Measurements from ENCODE around the gene SFTA2. TPM values are rescaled to one million over a fixed set of nuclear protein-coding genes. Genes with fewer than 3 reads are reported as not detected.
"Not testable (repeated sequence)": the region's sequence is repeated elsewhere in the genome, so short reads cannot be mapped to it uniquely, and the experiment has no call there.

The SFTA2 gene
- total RNA-seq, 1 experiment from 2014 or later = not detected

DNA sequence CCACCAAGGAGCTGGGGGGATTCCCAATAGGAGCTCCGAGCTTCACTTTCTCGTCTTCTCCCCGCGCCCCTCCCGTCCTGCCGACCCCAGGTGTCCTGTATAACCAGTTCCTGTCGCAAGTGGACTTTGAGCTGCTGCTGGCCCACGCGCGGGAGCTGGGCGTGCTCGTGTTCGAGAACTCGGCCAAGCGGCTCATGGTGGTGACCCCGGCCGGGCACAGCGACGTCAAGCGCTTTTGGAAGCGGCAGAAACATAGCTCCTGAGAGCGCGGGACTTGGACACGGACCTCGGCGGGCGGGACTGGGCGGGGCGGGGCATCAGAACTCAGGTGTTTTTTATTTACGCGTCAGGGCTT, 18.3 kb downstream of the SFTA2 start:
- H3K27me3 Mint-ChIP-seq (ENCODE audit: insufficient read depth, unreplicated experiment) = no peaks in the 10 kb centered on the region
- H3K9me3 Mint-ChIP-seq (ENCODE audit: unreplicated experiment) = no peaks in the 10 kb centered on the region

GRCh38 chr6:30912746-30913520, 19.0 kb downstream of the SFTA2 start:
- peaks cover 31% of the 10 kb centered on the region for H3K36me3 Mint-ChIP-seq (ENCODE audit: insufficient read depth, unreplicated experiment)
- no peak overlapping the region for H3K27ac Mint-ChIP-seq (ENCODE audit: low read depth, unreplicated experiment)
- POLR2A ChIA-PET = interaction anchor here (0.7 to 5.4 kb wide), 14 partner anchors 11 to 222 kb away, joined by 3 to 100 read pairs (median 5); partner anchors contain the start of genes DDR1, NRM and PSORS1C1
- TF ChIP-seq, protein P1, sequence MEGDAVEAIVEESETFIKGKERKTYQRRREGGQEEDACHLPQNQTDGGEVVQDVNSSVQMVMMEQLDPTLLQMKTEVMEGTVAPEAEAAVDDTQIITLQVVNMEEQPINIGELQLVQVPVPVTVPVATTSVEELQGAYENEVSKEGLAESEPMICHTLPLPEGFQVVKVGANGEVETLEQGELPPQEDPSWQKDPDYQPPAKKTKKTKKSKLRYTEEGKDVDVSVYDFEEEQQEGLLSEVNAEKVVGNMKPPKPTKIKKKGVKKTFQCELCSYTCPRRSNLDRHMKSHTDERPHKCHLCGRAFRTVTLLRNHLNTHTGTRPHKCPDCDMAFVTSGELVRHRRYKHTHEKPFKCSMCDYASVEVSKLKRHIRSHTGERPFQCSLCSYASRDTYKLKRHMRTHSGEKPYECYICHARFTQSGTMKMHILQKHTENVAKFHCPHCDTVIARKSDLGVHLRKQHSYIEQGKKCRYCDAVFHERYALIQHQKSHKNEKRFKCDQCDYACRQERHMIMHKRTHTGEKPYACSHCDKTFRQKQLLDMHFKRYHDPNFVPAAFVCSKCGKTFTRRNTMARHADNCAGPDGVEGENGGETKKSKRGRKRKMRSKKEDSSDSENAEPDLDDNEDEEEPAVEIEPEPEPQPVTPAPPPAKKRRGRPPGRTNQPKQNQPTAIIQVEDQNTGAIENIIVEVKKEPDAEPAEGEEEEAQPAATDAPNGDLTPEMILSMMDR (IDR thresholded peaks at IDR 0.05; ENCODE audit: unreplicated experiment) = no peak
- CTCF ChIA-PET = interaction anchor here (0.5 to 21.4 kb wide), 26 partner anchors 10 to 234 kb away, joined by 3 to 749 read pairs (median 5); partner anchors contain the start of genes DDR1, MUCL3, PSORS1C1 and SFTA2
- intact Hi-C loops (cut with micrococcal nuclease) = no loop called here
- peaks cover 32% of the 10 kb centered on the region for H3K4me1 Mint-ChIP-seq (ENCODE audit: insufficient read depth, unreplicated experiment)
- no peaks in the 10 kb centered on the region for H3K27me3 Mint-ChIP-seq (ENCODE audit: insufficient read depth, unreplicated experiment)
- no peak for DNase-seq (ENCODE audit: unreplicated experiment)
- no peaks in the 10 kb centered on the region for H3K9me3 Mint-ChIP-seq (ENCODE audit: unreplicated experiment)
- peak overlapping the region; percentile 13 for H3K4me3 Mint-ChIP-seq (ENCODE audit: unreplicated experiment)
- TSS peak; percentile 31 for BruUV-seq (replicated peaks)

More for the DNA sequence above, 18.3 kb downstream of the SFTA2 start:
- Mint-ChIP-seq H3K4me3 (ENCODE audit: unreplicated experiment) (peak overlapping the region; percentile 77), H3K4me1 (ENCODE audit: insufficient read depth, unreplicated experiment) (peaks cover 25% of the 10 kb centered on the region), H3K27ac (ENCODE audit: low read depth, unreplicated experiment) (peak overlapping the region; percentile 92), H3K36me3 (ENCODE audit: insufficient read depth, unreplicated experiment) (peaks cover 39% of the 10 kb centered on the region)
- TF ChIP-seq, protein P1 (IDR thresholded peaks at IDR 0.05; ENCODE audit: unreplicated experiment) = peak; percentile 24
- DNase-seq (ENCODE audit: unreplicated experiment) = no peak
- intact Hi-C loops (cut with micrococcal nuclease) = loop anchor here (1.0 kb wide), 1 partner anchor 85 kb away; no protein-coding TSS in a partner anchor
- no TSS peak for BruUV-seq (replicated peaks)
- ChIA-PET POLR2A (interaction anchor here (0.6 to 5.4 kb wide), 30 partner anchors 11 to 296 kb away, joined by 3 to 100 read pairs (median 6); partner anchors contain the start of genes DDR1, FLOT1, NRM and PPP1R10), CTCF (interaction anchor here (0.5 to 21.4 kb wide), 28 partner anchors 11 to 225 kb away, joined by 3 to 749 read pairs (median 7); partner anchors contain the start of genes DDR1, MUCL3, PSORS1C1 and SFTA2)

GRCh38 chr6:30910473-30910872, 21.5 kb downstream of the SFTA2 start:
- H3K27me3 Mint-ChIP-seq (ENCODE audit: insufficient read depth, unreplicated experiment); H3K4me3 Mint-ChIP-seq (ENCODE audit: unreplicated experiment); intact Hi-C loops (cut with micrococcal nuclease); BruUV-seq (replicated peaks); DNase-seq (ENCODE audit: unreplicated experiment); H3K9me3 Mint-ChIP-seq (ENCODE audit: unreplicated experiment); H3K27ac Mint-ChIP-seq (ENCODE audit: low read depth, unreplicated experiment): not testable (repeated sequence)
- ChIA-PET POLR2A (interaction anchor here (1.7 kb wide), 1 partner anchor 26 kb away, joined by 9 read pairs; the partner anchor contains the start of gene DDR1), CTCF (interaction anchor here (0.7 to 2.3 kb wide), 8 partner anchors 24 to 218 kb away, joined by 3 to 10 read pairs (median 4); no protein-coding TSS in a partner anchor)
- Mint-ChIP-seq H3K36me3 (ENCODE audit: insufficient read depth, unreplicated experiment) (peaks cover 26% of the 10 kb centered on the region), H3K4me1 (ENCODE audit: insufficient read depth, unreplicated experiment) (peaks cover 20% of the 10 kb centered on the region)

- CTCF ChIA-PET = interaction anchor here (0.9 to 2.3 kb wide), 7 partner anchors 22 to 171 kb away, joined by 3 to 10 read pairs (median 5); no protein-coding TSS in a partner anchor
- BruUV-seq (replicated peaks) = no TSS peak
Observed at GRCh38 chr6:30908700-30909099, 23.3 kb downstream of the SFTA2 start.

More at GRCh38 chr6:30908700-30909099, 23.3 kb downstream of the SFTA2 start:
- H3K27me3 Mint-ChIP-seq (ENCODE audit: insufficient read depth, unreplicated experiment) = no peaks in the 10 kb centered on the region
- H3K4me3 Mint-ChIP-seq (ENCODE audit: unreplicated experiment) = peak overlapping the region; percentile 96
- POLR2A ChIA-PET = interaction anchor here (0.7 to 3.8 kb wide), 12 partner anchors 8 to 264 kb away, joined by 3 to 60 read pairs (median 6); partner anchors contain the start of genes DDR1 and PSORS1C1
- H3K36me3 Mint-ChIP-seq (ENCODE audit: insufficient read depth, unreplicated experiment) = peaks cover 25% of the 10 kb centered on the region
- H3K27ac Mint-ChIP-seq (ENCODE audit: low read depth, unreplicated experiment) = peak overlapping the region; percentile 57
- intact Hi-C loops (cut with micrococcal nuclease) = loop anchor here (1.0 to 2.0 kb wide), 2 partner anchors 24 to 80 kb away; partner anchors contain the start of gene DDR1
- no peaks in the 10 kb centered on the region for H3K9me3 Mint-ChIP-seq (ENCODE audit: unreplicated experiment)
- DNase-seq (ENCODE audit: unreplicated experiment) = no peak
- H3K4me1 Mint-ChIP-seq (ENCODE audit: insufficient read depth, unreplicated experiment) = peaks cover 16% of the 10 kb centered on the region
- TF ChIP-seq, protein P1 (IDR thresholded peaks at IDR 0.05; ENCODE audit: unreplicated experiment) = no peak

All from MCF 10A (cell line).